ENCODE data around the gene GID8. TPM values are rescaled to one million over a fixed set of nuclear protein-coding genes. Genes with fewer than 3 reads are reported as not detected.

The GID8 gene
- total and polyA plus RNA-seq, 2 experiments from 2014 or later: 41.8 to 106 TPM

DNA sequence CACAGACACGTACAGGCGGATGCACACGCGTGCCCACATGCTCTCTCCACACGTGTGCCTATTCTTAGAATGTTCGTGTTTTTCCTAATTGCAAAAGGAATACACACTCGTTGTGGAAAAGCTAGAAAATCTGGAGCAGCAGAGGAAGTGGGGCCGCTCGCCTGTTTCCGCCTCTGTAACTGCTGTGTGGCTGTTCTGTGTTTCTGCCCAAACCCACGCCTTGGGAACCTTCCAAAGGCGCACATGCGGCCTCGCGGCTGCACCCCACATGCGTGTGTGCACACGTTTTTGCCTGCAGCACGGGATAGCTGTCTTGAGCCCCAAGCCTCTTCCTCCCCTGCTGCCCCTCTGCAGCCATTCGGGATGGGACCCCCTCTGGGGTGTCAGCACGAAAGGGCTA is 26.8 kb downstream of the GID8 start:
- H3K4me1 Mint-ChIP-seq: peaks cover 7% of the 10 kb centered on the region
- Histone ChIP-seq H3K9me2 (ENCODE audit: insufficient read depth) (no peaks in the 10 kb centered on the region), H3K27ac (ENCODE audit: low read depth) (no peak overlapping the region), H3F3A (replicated peaks; ENCODE audit: low read depth) (no peaks in the 10 kb centered on the region; the same call in 1 of the 2 replicates), H3K36me3 (ENCODE audit: insufficient read depth) (no peaks in the 10 kb centered on the region), H2AFZ (no peak overlapping the region), H3K27me3 (ENCODE audit: insufficient read depth) (no peaks in the 10 kb centered on the region), H3K79me2 (replicated peaks; ENCODE audit: insufficient read depth) (no peaks in the 10 kb centered on the region), H4K20me1 (replicated peaks; ENCODE audit: insufficient read depth) (no peaks in the 10 kb centered on the region), H3K4me3 (no peak overlapping the region), H3K4me2 (no peak overlapping the region), H3K4me1 (ENCODE audit: insufficient read depth) (peaks cover 7% of the 10 kb centered on the region; the same call in 1 of the 2 replicates)
- no peak for ATAC-seq
- H3K36me3 Mint-ChIP-seq (ENCODE audit: low read depth): no peaks in the 10 kb centered on the region; the same call in 2 of the 3 replicates
- peaks cover 8% of the 10 kb centered on the region for H3K27me3 Mint-ChIP-seq (ENCODE audit: insufficient read depth, low read depth, poor library complexity)
- no peak overlapping the region for H3K4me3 Mint-ChIP-seq
- TF ChIP-seq STAT1 (IDR thresholded peaks at IDR 0.05; ENCODE audit: unreplicated experiment): no peak
- DNase-seq (ENCODE audit: low spot score): no peak
- no peak overlapping the region for H3K27ac Mint-ChIP-seq
- H3K9me3 Mint-ChIP-seq: no peaks in the 10 kb centered on the region

DNA sequence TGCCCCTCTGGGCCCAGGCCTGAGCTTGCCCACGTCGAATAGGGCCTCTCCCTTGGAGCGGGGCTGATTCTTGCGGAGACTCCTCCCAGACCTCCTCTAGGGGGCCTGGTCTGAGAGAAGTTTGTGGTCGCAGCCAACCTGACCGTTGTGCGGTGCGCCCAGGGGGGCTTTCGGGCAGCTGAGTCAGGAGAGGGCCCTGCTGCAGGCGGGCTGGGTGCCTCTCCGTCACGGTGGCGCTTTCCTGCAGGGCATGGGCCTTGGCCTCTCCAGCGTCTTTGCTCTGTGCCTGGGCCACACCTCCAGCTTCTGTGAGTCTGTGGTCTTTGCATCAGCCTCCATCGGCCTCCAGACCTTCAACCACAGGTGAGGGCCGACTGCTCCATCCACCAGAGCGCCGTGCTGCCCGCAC is 27.4 kb downstream of the GID8 start:
- Histone ChIP-seq H3K4me2 (no peak overlapping the region), H3K9me2 (ENCODE audit: insufficient read depth) (no peaks in the 10 kb centered on the region), H3K4me1 (ENCODE audit: insufficient read depth) (peaks cover 7% of the 10 kb centered on the region; the same call in 1 of the 2 replicates), H3F3A (replicated peaks; ENCODE audit: low read depth) (peaks cover 3% of the 10 kb centered on the region; the same call in 1 of the 2 replicates), H3K36me3 (ENCODE audit: insufficient read depth) (no peaks in the 10 kb centered on the region), H3K27me3 (ENCODE audit: insufficient read depth) (no peaks in the 10 kb centered on the region), H3K4me3 (no peak overlapping the region), H2AFZ (no peak overlapping the region), H3K27ac (ENCODE audit: low read depth) (no peak overlapping the region), H3K79me2 (replicated peaks; ENCODE audit: insufficient read depth) (no peaks in the 10 kb centered on the region), H4K20me1 (replicated peaks; ENCODE audit: insufficient read depth) (no peaks in the 10 kb centered on the region)
- Mint-ChIP-seq H3K4me3 (no peak overlapping the region; the same call in 2 of the 3 replicates), H3K27me3 (ENCODE audit: insufficient read depth, low read depth, poor library complexity) (peaks cover 10% of the 10 kb centered on the region), H3K27ac (0 out of 2 replicates have a peak overlapping the region, but pooled peaks have one; percentile 14), H3K36me3 (ENCODE audit: low read depth) (no peaks in the 10 kb centered on the region; the same call in 2 of the 3 replicates), H3K9me3 (no peaks in the 10 kb centered on the region), H3K4me1 (peaks cover 4% of the 10 kb centered on the region)
- ATAC-seq (peak; percentile 39), DNase-seq (ENCODE audit: low spot score) (peak; percentile 48)
- TF ChIP-seq, protein P1, sequence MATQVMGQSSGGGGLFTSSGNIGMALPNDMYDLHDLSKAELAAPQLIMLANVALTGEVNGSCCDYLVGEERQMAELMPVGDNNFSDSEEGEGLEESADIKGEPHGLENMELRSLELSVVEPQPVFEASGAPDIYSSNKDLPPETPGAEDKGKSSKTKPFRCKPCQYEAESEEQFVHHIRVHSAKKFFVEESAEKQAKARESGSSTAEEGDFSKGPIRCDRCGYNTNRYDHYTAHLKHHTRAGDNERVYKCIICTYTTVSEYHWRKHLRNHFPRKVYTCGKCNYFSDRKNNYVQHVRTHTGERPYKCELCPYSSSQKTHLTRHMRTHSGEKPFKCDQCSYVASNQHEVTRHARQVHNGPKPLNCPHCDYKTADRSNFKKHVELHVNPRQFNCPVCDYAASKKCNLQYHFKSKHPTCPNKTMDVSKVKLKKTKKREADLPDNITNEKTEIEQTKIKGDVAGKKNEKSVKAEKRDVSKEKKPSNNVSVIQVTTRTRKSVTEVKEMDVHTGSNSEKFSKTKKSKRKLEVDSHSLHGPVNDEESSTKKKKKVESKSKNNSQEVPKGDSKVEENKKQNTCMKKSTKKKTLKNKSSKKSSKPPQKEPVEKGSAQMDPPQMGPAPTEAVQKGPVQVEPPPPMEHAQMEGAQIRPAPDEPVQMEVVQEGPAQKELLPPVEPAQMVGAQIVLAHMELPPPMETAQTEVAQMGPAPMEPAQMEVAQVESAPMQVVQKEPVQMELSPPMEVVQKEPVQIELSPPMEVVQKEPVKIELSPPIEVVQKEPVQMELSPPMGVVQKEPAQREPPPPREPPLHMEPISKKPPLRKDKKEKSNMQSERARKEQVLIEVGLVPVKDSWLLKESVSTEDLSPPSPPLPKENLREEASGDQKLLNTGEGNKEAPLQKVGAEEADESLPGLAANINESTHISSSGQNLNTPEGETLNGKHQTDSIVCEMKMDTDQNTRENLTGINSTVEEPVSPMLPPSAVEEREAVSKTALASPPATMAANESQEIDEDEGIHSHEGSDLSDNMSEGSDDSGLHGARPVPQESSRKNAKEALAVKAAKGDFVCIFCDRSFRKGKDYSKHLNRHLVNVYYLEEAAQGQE (IDR thresholded peaks at IDR 0.05; ENCODE audit: unreplicated experiment): no peak
- TF ChIP-seq, protein P2, sequence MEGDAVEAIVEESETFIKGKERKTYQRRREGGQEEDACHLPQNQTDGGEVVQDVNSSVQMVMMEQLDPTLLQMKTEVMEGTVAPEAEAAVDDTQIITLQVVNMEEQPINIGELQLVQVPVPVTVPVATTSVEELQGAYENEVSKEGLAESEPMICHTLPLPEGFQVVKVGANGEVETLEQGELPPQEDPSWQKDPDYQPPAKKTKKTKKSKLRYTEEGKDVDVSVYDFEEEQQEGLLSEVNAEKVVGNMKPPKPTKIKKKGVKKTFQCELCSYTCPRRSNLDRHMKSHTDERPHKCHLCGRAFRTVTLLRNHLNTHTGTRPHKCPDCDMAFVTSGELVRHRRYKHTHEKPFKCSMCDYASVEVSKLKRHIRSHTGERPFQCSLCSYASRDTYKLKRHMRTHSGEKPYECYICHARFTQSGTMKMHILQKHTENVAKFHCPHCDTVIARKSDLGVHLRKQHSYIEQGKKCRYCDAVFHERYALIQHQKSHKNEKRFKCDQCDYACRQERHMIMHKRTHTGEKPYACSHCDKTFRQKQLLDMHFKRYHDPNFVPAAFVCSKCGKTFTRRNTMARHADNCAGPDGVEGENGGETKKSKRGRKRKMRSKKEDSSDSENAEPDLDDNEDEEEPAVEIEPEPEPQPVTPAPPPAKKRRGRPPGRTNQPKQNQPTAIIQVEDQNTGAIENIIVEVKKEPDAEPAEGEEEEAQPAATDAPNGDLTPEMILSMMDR (conservative IDR thresholded peaks at IDR 0.05; ENCODE audit: low read depth in 2 of 2): peak in 1 of 2 experiments; percentile 23; a peak in 2 of 4 replicates

Data from GM23338 (cell line).